Measurements from ENCODE around the gene BSCL2.

The BSCL2 gene

DNA sequence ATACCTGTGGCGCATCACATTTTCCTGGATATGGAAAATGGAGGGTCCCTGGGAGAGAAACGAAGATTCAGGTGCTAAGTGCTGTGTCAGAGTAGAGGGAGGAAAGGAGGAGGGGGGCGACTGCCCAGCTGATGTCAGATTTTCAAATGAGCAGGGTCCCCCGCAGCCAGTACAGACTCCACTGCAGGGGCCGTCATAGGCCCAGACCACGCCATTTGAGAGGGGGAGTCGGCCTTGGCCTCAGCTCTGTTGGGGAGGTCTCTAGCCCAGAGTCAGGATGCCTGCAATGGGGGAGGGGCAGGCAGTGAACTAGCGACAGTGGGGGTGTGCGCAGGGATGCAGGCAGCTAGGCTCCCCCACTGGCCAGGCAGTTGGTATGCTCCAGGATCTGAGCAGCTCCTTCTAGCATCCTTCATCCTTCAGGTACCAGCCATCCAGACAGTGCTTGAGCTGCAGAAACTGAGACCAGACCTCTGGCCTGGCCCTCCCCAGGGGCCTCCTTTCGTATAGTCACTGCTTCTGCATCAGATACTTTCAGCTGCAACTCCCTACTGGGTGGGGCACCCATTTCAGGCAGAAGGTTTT, at the start of gene BSCL2, which contains the start of gene GNG3:
TSS of gene BSCL2 (minus strand) at position 148 of the 585 bp plus-strand sequence. CDS start 229 bp downstream, outside the sequence.
TSS of gene GNG3 (plus strand) at position 400 of the 585 bp plus-strand sequence. CDS start 620 bp downstream, outside the sequence.
- Histone ChIP-seq H3K4me1 (ENCODE audit: control insufficient read depth in 1 of 2, insufficient read depth in 1 of 2, low read depth in 1 of 2, low read length in 1 of 2) (peaks cover 46 to 60% of the 10 kb centered on the region in 2 experiments), H3K36me3 (peaks cover 17% of the 10 kb centered on the region), H3K27me3 (no peaks in the 10 kb centered on the region), H3K4me3 (ENCODE audit: low read depth in 1 of 2, low read length in 1 of 2) (peak within 1 kb of the TSS; percentile 83 to 86), H3K9me3 (no peaks in the 10 kb centered on the region), H3K27ac (peak within 1 kb of the TSS; percentile 91)
- TF ChIP-seq, protein P1, sequence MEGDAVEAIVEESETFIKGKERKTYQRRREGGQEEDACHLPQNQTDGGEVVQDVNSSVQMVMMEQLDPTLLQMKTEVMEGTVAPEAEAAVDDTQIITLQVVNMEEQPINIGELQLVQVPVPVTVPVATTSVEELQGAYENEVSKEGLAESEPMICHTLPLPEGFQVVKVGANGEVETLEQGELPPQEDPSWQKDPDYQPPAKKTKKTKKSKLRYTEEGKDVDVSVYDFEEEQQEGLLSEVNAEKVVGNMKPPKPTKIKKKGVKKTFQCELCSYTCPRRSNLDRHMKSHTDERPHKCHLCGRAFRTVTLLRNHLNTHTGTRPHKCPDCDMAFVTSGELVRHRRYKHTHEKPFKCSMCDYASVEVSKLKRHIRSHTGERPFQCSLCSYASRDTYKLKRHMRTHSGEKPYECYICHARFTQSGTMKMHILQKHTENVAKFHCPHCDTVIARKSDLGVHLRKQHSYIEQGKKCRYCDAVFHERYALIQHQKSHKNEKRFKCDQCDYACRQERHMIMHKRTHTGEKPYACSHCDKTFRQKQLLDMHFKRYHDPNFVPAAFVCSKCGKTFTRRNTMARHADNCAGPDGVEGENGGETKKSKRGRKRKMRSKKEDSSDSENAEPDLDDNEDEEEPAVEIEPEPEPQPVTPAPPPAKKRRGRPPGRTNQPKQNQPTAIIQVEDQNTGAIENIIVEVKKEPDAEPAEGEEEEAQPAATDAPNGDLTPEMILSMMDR (IDR thresholded peaks at IDR 0.05) = no peak

DNA sequence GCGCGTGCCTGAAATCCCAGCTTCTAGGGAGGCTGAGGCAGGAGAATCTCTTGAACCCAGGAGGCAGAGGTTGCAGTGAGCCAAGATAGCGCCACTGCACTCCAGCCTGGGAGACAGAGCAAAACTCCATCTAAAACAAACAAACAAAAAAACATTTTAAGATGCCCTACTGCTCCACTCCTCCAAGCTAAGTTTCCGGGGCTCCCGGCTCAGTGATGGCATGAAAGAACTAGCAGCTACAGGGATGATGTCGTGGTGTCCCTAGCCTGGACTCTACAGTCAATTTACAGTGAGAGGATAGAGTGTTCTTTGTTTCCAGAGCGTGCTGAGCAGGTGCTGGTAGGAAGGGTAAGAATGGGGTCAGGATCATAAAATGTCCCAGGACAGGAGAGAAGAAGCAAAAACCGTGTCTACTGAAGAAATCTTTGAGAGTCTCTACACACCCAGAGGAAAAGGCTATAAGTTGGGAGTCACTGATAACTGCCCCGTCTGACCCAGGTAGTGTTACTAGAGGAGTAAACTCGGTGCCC, 47.9 kb upstream of the BSCL2 start:
- no peaks in the 10 kb centered on the region for H3K9me3 ChIP-seq

DNA sequence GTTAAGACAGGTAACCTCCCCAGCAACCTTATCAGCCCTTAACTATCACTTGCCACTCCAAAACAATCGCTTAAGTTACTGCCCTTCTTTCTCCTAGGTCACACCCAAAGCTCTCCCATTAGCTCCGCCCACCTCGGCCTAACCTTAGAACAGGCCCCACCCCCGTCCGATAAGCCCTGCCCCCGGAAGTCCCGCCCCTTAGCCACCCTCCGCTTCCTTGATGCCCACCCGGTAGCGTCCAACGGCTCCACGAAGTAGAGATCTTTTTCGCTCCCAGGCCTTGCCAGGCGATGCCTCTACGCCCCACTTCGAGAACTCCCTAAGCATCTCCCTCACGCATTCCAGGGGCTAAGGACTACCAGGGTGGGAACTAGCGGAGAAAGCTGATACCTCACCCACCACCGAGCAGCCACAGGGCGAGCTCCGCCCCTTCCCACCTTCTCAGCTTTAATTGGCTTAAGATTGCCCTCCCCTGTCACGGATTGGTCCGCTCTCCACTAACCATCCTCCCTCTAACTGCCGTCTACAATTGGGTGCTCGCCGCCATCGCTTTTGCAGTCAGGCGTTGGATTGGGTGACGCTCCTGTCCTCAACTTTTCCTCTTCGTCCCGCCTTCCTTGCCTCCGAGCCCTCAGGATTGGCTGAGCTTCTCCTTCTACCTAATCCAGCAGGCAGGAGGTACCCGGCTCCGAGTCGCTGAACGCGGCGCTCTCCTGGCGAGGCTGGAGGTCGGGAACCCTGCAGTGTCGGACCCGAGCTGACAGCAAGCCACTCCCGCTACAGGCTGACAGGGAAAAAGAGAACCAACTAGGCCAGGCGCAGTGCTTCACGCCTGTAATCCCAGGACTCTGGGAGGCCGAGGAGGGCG, 46.7 kb upstream of the BSCL2 start, which contains the start of gene ZBTB3:
TSS of gene ZBTB3 (minus strand) at position 425 of the 868 bp plus-strand sequence. CDS start 496 bp downstream, outside the sequence.
- Histone ChIP-seq H3K9me3 (no peaks in the 10 kb centered on the region), H3K36me3 (no peaks in the 10 kb centered on the region), H3K27ac (peak within 1 kb of the TSS; percentile 91), H3K4me3 (ENCODE audit: low read depth in 1 of 2, low read length in 1 of 2) (peak within 1 kb of the TSS; percentile 79 to 92), H3K4me1 (ENCODE audit: control insufficient read depth in 1 of 2, insufficient read depth in 1 of 2, low read depth in 1 of 2, low read length in 1 of 2) (peaks cover 14 to 18% of the 10 kb centered on the region in 2 experiments), H3K27me3 (no peaks in the 10 kb centered on the region)
- TF ChIP-seq, protein P1 (IDR thresholded peaks at IDR 0.05) = peak; percentile 81

More for the DNA sequence above, 47.9 kb upstream of the BSCL2 start:
- H3K4me3 ChIP-seq (ENCODE audit: low read depth in 1 of 2, low read length in 1 of 2) = peak overlapping the region in 1 of 2 experiments; percentile 92
- H3K4me1 ChIP-seq (ENCODE audit: control insufficient read depth in 1 of 2, insufficient read depth in 1 of 2, low read depth in 1 of 2, low read length in 1 of 2) = peaks cover 14 to 18% of the 10 kb centered on the region in 2 experiments
- no peaks in the 10 kb centered on the region for H3K27me3 ChIP-seq
- no peak overlapping the region for H3K27ac ChIP-seq
- TF ChIP-seq, protein P1 (IDR thresholded peaks at IDR 0.05) = no peak
- H3K36me3 ChIP-seq = no peaks in the 10 kb centered on the region

DNA sequence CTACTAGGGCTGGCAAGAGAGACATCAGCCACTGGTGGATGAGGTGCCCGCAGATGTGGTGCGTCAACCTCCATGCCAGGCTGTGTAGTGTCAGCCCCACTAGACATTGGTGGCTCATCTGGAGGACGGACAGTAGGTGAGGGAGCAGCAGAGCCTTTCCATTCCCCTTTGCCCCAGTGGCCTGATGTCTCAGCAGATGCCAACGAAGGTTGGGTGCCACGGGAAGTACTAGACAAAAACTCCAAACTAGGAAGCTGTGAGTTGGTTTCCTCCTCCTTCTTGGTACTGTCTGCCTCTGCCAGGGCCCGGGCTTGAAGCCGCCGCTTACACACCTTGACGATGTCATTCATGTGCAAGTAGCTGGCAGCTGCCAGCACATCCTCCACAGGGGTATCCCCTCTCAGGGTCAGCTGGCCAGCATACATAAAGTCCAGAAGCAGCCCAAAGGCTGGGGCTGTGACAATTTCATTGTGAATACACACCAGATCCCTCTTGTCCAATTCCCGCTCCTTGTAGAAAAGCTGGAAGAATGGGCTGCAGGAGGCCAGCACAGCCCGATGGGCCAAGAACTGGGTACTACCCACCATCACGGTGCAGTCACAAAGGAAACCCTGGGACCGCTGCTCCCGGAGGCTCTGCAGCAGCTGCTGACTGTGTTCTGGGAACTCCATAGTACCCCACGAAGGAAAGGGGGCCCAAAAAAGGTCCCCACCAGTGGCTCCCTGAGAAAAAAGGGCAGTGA, 45.9 kb upstream of the BSCL2 start:
- Histone ChIP-seq H3K27ac (peak overlapping the region; percentile 91), H3K9me3 (no peaks in the 10 kb centered on the region), H3K4me3 (ENCODE audit: low read depth in 1 of 2, low read length in 1 of 2) (peak overlapping the region; percentile 79 to 92), H3K36me3 (no peaks in the 10 kb centered on the region), H3K4me1 (ENCODE audit: control insufficient read depth in 1 of 2, insufficient read depth in 1 of 2, low read depth in 1 of 2, low read length in 1 of 2) (peaks cover 14 to 18% of the 10 kb centered on the region in 2 experiments), H3K27me3 (no peaks in the 10 kb centered on the region)
- TF ChIP-seq, protein P1 (IDR thresholded peaks at IDR 0.05) = no peak

Data from neutrophil (primary cell).